Activated CD8-positive, alpha-beta T cell treated with anti-CD3 and anti-CD28 coated beads for 36 hours (primary cell): ENCODE data around the gene SRMS. TPM values are rescaled to one million over a fixed set of nuclear protein-coding genes. Genes with fewer than 3 reads are reported as not detected.

ENCODE experiments used
- ATAC-seq: fragments of 200-7000 bp; cut with Tn5 transposase; one replicate; pipeline ENCODE4 v1.10.0; 2021; ENCODE audit warnings: mild to moderate bottlenecking, moderate library complexity
- CTCF ChIA-PET: fragments of 350-600 bp; sonication (Branson Sonifier 250); formaldehyde crosslinking; loops from one replicate; lab custom pipeline; 2021; ENCODE audit warnings: antibody characterized with exemption; lab: Charles Lee
- POLR2A ChIA-PET: fragments of 350-600 bp; sonication (Branson Sonifier 250); formaldehyde crosslinking; loops from one replicate; lab custom pipeline; 2021; ENCODE audit warnings: antibody characterized with exemption; lab: Charles Lee
- DNase-seq: peaks from one replicate; pipeline ENCODE4 v3.0.0-alpha.2; 2020
- H3K27ac Mint-ChIP-seq: one replicate; pipeline ENCODE4 v1.8.0; 2021; ENCODE audit warnings: mild to moderate bottlenecking, mixed read lengths
- H3K27me3 Mint-ChIP-seq: one replicate; pipeline ENCODE4 v1.8.0; 2021; ENCODE audit warnings: mixed read lengths
- H3K36me3 Mint-ChIP-seq: one replicate; pipeline ENCODE4 v1.8.0; 2021; ENCODE audit warnings: low read depth, mixed read lengths
- H3K4me1 Mint-ChIP-seq: one replicate; pipeline ENCODE4 v1.8.0; 2021; ENCODE audit warnings: low read depth, mixed read lengths
- H3K4me3 Mint-ChIP-seq: one replicate; pipeline ENCODE4 v1.8.0; 2021; ENCODE audit warnings: mild to moderate bottlenecking, moderate library complexity, mixed read lengths
- H3K9me3 Mint-ChIP-seq: one replicate; pipeline ENCODE4 v1.8.0; 2021; ENCODE audit warnings: mixed read lengths
- CTCF ChIP-seq: fragments of 200-600 bp; IDR thresholded peaks from one replicate; pipeline ENCODE4 v1.8.0; 2022; ENCODE audit warnings: antibody characterized with exemption, mild to moderate bottlenecking
- intact Hi-C: fragments of 100-400 bp; cut with micrococcal nuclease; formaldehyde crosslinking; loops from one replicate; pipeline ENCODE4 v1.10.0; 2022
- total RNA-seq, 2 experiments: library from RNA; stranded (reverse); gene quantifications; one replicate each; pipeline ENCODE4 v1.2.3, GENCODE V29; 2021

SRMS gene
- total RNA-seq, 2 experiments from 2014 or later, result not detected

GRCh38 chr20:63504642-63505041, 42.9 kb downstream of the SRMS start:
- no peak for TF ChIP-seq CTCF
- DNase-seq (no peak), ATAC-seq (no peak)
- CTCF ChIA-PET, result interaction anchor here (2.2 kb wide), 1 partner anchor 9 kb away, joined by 12 read pairs; no protein-coding TSS in a partner anchor
- Mint-ChIP-seq H3K9me3 (peaks cover 14% of the 10 kb centered on the region), H3K36me3 (no peaks in the 10 kb centered on the region), H3K27me3 (peaks cover 36% of the 10 kb centered on the region), H3K27ac (no peak overlapping the region), H3K4me3 (no peak overlapping the region), H3K4me1 (peaks cover 14% of the 10 kb centered on the region)
- POLR2A ChIA-PET, result interaction anchor here (1.7 kb wide), 1 partner anchor 16 kb away, joined by 4 read pairs; the partner anchor contains the start of gene PPDPF
- intact Hi-C loops, result no loop called here

- POLR2A ChIA-PET, result interaction anchor here (1.7 kb wide), 1 partner anchor 18 kb away, joined by 4 read pairs; the partner anchor contains the start of gene PPDPF
- CTCF ChIA-PET, result no interaction called here
- peaks cover 30% of the 10 kb centered on the region for H3K27me3 Mint-ChIP-seq
- no peaks in the 10 kb centered on the region for H3K36me3 Mint-ChIP-seq
- intact Hi-C loops, result no loop called here
- DNase-seq (no peak), ATAC-seq (no peak)
- no peak for TF ChIP-seq CTCF
- peaks cover 14% of the 10 kb centered on the region for H3K4me1 Mint-ChIP-seq
- peaks cover 14% of the 10 kb centered on the region for H3K9me3 Mint-ChIP-seq
- H3K27ac Mint-ChIP-seq, result no peak overlapping the region
- no peak overlapping the region for H3K4me3 Mint-ChIP-seq
These were observed 44.0 kb downstream of the SRMS start for GRCh38 chr20:63503524-63503923.

- Mint-ChIP-seq H3K27ac (no peak overlapping the region), H3K4me3 (no peak overlapping the region), H3K27me3 (peaks cover 22% of the 10 kb centered on the region), H3K36me3 (no peaks in the 10 kb centered on the region), H3K4me1 (peaks cover 8% of the 10 kb centered on the region), H3K9me3 (peaks cover 14% of the 10 kb centered on the region)
- DNase-seq (no peak), ATAC-seq (no peak)
- ChIA-PET POLR2A (no interaction called here), CTCF (no interaction called here)
- no peak for TF ChIP-seq CTCF
- intact Hi-C loops, result no loop called here
These were observed 44.8 kb downstream of the SRMS start for GRCh38 chr20:63502671-63503172.

GRCh38 chr20:63501818-63502670, 45.5 kb downstream of the SRMS start:
- POLR2A ChIA-PET, result interaction anchor here (0.6 kb wide), 1 partner anchor 14 kb away, joined by 3 read pairs; no protein-coding TSS in a partner anchor
- ATAC-seq, result no peak
- Mint-ChIP-seq H3K36me3 (no peaks in the 10 kb centered on the region), H3K4me1 (peaks cover 5% of the 10 kb centered on the region), H3K4me3 (no peak overlapping the region), H3K27ac (no peak overlapping the region), H3K27me3 (peaks cover 25% of the 10 kb centered on the region), H3K9me3 (peaks cover 14% of the 10 kb centered on the region)
- no peak for TF ChIP-seq CTCF
- DNase-seq, result peak; percentile 39
- CTCF ChIA-PET, result no interaction called here
- intact Hi-C loops, result no loop called here
